ENCODE measurements around the gene RASL12. TPM values are rescaled to one million over a fixed set of nuclear protein-coding genes. Genes with fewer than 3 reads are reported as not detected.

The RASL12 gene
- total RNA-seq, 2 donors from 2014 or later = 27.2 TPM

DNA sequence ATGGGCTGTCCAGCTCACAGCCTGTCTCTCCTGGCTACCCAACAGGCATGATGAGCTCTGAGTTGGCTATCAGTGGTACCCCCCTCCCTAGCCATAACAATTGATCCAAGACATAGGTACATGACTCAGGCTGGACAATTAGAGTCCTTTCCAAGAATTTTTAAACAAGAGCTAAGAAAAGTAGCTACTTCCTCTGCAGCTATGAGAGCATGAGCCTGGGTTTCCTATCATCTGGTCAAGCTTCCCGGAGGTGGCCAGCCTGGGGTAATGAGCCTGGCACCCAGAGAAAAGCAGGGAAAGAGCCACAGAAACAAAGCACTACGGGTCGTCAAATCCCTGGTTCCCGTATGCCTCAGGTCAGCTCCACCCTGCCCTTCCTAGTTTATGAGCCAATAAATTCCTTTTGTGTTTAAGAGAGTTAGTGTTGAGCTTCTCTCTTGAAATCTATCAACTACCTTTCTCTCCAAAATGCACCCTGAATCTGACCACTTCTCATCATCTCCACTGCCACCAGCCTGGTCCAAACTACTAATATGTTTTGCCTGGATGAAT lies 24.9 kb downstream of the RASL12 start:
- no peaks in the 10 kb centered on the region for H3K9me3 ChIP-seq (ENCODE audit: control insufficient read depth, low read length)
- Mint-ChIP-seq H3K9me3 (no peaks in the 10 kb centered on the region), H3K27ac (no peak overlapping the region), H3K4me3 (no peak overlapping the region), H3K27me3 (ENCODE audit: insufficient read depth) (peaks cover 4% of the 10 kb centered on the region), H3K4me1 (no peaks in the 10 kb centered on the region), H3K36me3 (ENCODE audit: low read depth) (no peaks in the 10 kb centered on the region)
- peak; percentile 27 for DNase-seq
- H3K4me3 ChIP-seq (ENCODE audit: low read length) = no peak overlapping the region
- H3K9ac ChIP-seq (ENCODE audit: extremely low read depth, low read length, poor library complexity, severe bottlenecking) = no peak overlapping the region
- WGBS, 2 experiments (ENCODE audit: insufficient coverage in 1 of 2, insufficient read length in 1 of 2) = 82 to 89% methylated on average over 3 to 4 of the region's 4 CpGs
- H3K36me3 ChIP-seq (ENCODE audit: control insufficient read depth, insufficient read depth, low read length) = no peaks in the 10 kb centered on the region
- no peak overlapping the region for H3K27ac ChIP-seq (ENCODE audit: low read depth, low read length)
- TF ChIP-seq, protein P1, sequence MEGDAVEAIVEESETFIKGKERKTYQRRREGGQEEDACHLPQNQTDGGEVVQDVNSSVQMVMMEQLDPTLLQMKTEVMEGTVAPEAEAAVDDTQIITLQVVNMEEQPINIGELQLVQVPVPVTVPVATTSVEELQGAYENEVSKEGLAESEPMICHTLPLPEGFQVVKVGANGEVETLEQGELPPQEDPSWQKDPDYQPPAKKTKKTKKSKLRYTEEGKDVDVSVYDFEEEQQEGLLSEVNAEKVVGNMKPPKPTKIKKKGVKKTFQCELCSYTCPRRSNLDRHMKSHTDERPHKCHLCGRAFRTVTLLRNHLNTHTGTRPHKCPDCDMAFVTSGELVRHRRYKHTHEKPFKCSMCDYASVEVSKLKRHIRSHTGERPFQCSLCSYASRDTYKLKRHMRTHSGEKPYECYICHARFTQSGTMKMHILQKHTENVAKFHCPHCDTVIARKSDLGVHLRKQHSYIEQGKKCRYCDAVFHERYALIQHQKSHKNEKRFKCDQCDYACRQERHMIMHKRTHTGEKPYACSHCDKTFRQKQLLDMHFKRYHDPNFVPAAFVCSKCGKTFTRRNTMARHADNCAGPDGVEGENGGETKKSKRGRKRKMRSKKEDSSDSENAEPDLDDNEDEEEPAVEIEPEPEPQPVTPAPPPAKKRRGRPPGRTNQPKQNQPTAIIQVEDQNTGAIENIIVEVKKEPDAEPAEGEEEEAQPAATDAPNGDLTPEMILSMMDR (conservative IDR thresholded peaks at IDR 0.05) = no peak
- no peaks in the 10 kb centered on the region for H3K4me1 ChIP-seq (ENCODE audit: control insufficient read depth, insufficient read depth, low read length)
- H3K27me3 ChIP-seq (ENCODE audit: control insufficient read depth, insufficient read depth, low read length, poor library complexity, severe bottlenecking) = no peaks in the 10 kb centered on the region

DNA sequence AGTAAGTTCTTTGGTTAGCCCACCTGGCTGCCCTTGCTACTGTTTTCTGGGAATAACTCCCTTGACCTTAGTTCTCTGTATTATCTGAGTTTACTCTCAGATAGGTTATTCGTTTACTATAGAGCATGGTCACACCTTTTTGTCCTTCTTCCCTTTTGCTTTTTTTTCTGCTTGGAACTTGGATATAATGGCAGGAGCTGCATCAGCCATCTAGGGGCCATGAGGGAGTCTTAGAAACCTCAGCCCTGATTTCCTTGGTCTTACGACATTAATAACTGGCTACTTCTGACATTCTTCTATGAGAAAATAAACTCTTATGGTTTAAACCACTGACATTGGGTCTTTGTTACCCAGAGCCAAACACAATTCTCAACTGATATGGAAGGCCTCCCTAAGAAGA lies 26.0 kb downstream of the RASL12 start:
- Histone ChIP-seq H3K4me3 (ENCODE audit: low read length) (no peak overlapping the region), H3K9ac (ENCODE audit: extremely low read depth, low read length, poor library complexity, severe bottlenecking) (no peak overlapping the region), H3K9me3 (ENCODE audit: control insufficient read depth, low read length) (no peaks in the 10 kb centered on the region), H3K27ac (ENCODE audit: low read depth, low read length) (no peak overlapping the region), H3K4me1 (ENCODE audit: control insufficient read depth, insufficient read depth, low read length) (no peaks in the 10 kb centered on the region), H3K27me3 (ENCODE audit: control insufficient read depth, insufficient read depth, low read length, poor library complexity, severe bottlenecking) (no peaks in the 10 kb centered on the region), H3K36me3 (ENCODE audit: control insufficient read depth, insufficient read depth, low read length) (no peaks in the 10 kb centered on the region)
- no peak overlapping the region for H3K4me3 Mint-ChIP-seq
- 94 to 95% methylated on average over 2 of the region's 2 CpGs for WGBS, 2 experiments (ENCODE audit: insufficient coverage in 1 of 2, insufficient read length in 1 of 2)
- no peaks in the 10 kb centered on the region for H3K36me3 Mint-ChIP-seq (ENCODE audit: low read depth)
- H3K27ac Mint-ChIP-seq = no peak overlapping the region
- H3K4me1 Mint-ChIP-seq = no peaks in the 10 kb centered on the region
- no peaks in the 10 kb centered on the region for H3K9me3 Mint-ChIP-seq
- TF ChIP-seq, protein P1 (conservative IDR thresholded peaks at IDR 0.05) = no peak
- peaks cover 4% of the 10 kb centered on the region for H3K27me3 Mint-ChIP-seq (ENCODE audit: insufficient read depth)
- peak; percentile 2 for DNase-seq

DNA sequence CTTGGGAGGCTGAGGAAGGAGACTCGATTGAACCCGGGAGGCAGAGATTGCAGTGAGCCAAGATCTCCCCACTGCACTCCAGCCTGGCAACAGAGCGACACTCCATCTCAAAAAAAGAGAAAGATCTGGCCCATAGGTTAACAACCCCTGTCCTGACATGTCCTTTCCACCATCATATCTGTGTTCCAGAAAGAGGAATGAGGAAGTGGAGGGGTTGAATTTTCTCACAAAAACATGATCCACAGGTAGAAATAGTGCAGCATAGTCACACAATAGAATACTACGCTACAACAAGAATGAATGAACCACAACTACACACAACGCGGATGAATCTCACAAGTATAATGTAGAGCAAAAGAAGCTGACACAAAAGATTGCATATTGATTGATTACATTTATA lies 27.3 kb downstream of the RASL12 start:
- H3K4me3 Mint-ChIP-seq = no peak overlapping the region
- no peaks in the 10 kb centered on the region for H3K9me3 Mint-ChIP-seq
- DNase-seq = peak; percentile 13
- H3K4me1 Mint-ChIP-seq = no peaks in the 10 kb centered on the region
- Histone ChIP-seq H3K9me3 (ENCODE audit: control insufficient read depth, low read length) (no peaks in the 10 kb centered on the region), H3K27me3 (ENCODE audit: control insufficient read depth, insufficient read depth, low read length, poor library complexity, severe bottlenecking) (no peaks in the 10 kb centered on the region), H3K4me3 (ENCODE audit: low read length) (no peak overlapping the region), H3K36me3 (ENCODE audit: control insufficient read depth, insufficient read depth, low read length) (no peaks in the 10 kb centered on the region), H3K9ac (ENCODE audit: extremely low read depth, low read length, poor library complexity, severe bottlenecking) (no peak overlapping the region), H3K27ac (ENCODE audit: low read depth, low read length) (no peak overlapping the region), H3K4me1 (ENCODE audit: control insufficient read depth, insufficient read depth, low read length) (no peaks in the 10 kb centered on the region)
- TF ChIP-seq, protein P1 (conservative IDR thresholded peaks at IDR 0.05) = no peak
- peaks cover 4% of the 10 kb centered on the region for H3K27me3 Mint-ChIP-seq (ENCODE audit: insufficient read depth)
- H3K27ac Mint-ChIP-seq = no peak overlapping the region
- H3K36me3 Mint-ChIP-seq (ENCODE audit: low read depth) = no peaks in the 10 kb centered on the region
- WGBS, 2 experiments (ENCODE audit: insufficient coverage in 1 of 2, insufficient read length in 1 of 2) = 95 to 100% methylated on average over 2 to 4 of the region's 6 CpGs

All from endodermal cell (in vitro differentiated cells).